H1 (cell line): ENCODE results near the gene EPHA3. TPM values are rescaled to one million over a fixed set of nuclear protein-coding genes. Genes with fewer than 3 reads are reported as not detected.

Source experiments
- CTCF ChIA-PET: fragments of 300-600 bp; sonication (Branson Sonifier 250); formaldehyde crosslinking; loops from one replicate; lab custom pipeline; 2021; ENCODE audit not compliant: partially characterized antibody; lab: Charles Lee
- POLR2A ChIA-PET: fragments of 300-600 bp; sonication (Branson Sonifier 250); formaldehyde crosslinking; loops from one replicate; lab custom pipeline; 2021; ENCODE audit warnings: inconsistent platforms; ENCODE audit not compliant: partially characterized antibody; lab: Charles Lee
- DNase-seq, 2 experiments: peaks; one replicate each; pipeline versions ENCODE4 v3.0.0 to v3.0.0-alpha.2; 2010 to 2022; ENCODE audit warnings: low spot score in 2 of 2, low read depth in 1 of 2, mixed read lengths in 1 of 2
- FAIRE-seq: peaks from 2 replicates; lab custom pipeline; 2011; peaks lifted over from hg19 to GRCh38; lab: Jason Lieb, UNC
- H2AFZ ChIP-seq: 2 replicates; pipeline ENCODE4 v1.8.1; 2012; ENCODE audit warnings: low read length, inconsistent platforms
- H2AK5ac ChIP-seq: 2 replicates; pipeline ENCODE4 v1.6.1; 2013; ENCODE audit warnings: low read depth, low read length
- H2BK120ac ChIP-seq: replicated peaks from 2 replicates; pipeline ENCODE3; 2013; ENCODE audit warnings: low read depth, low read length, inconsistent platforms
- H2BK12ac ChIP-seq: 2 replicates; pipeline ENCODE4 v1.6.1; 2013; ENCODE audit warnings: low read depth, low read length
- H2BK15ac ChIP-seq: 2 replicates; pipeline ENCODE4 v1.6.1; 2013; ENCODE audit warnings: low read length
- H2BK20ac ChIP-seq: 2 replicates; pipeline ENCODE4 v1.6.1; 2013; ENCODE audit warnings: low read length
- H2BK5ac ChIP-seq: 2 replicates; pipeline ENCODE4 v1.6.1; 2013; ENCODE audit warnings: low read depth, low read length
- H3K14ac ChIP-seq: 2 replicates; pipeline ENCODE4 v1.6.1; 2013; ENCODE audit warnings: inconsistent platforms; ENCODE audit not compliant: insufficient read length
- H3K18ac ChIP-seq: 2 replicates; pipeline ENCODE4 v1.6.1; 2013; ENCODE audit warnings: low read length; ENCODE audit errors: extremely low read depth
- H3K23ac ChIP-seq: 2 replicates; pipeline ENCODE4 v1.6.1; 2013; ENCODE audit warnings: inconsistent platforms; ENCODE audit not compliant: insufficient read length
- H3K23me2 ChIP-seq: 2 replicates; pipeline ENCODE4 v1.6.1; 2013; ENCODE audit warnings: low read depth, low read length
- H3K27ac ChIP-seq: 2 replicates; pipeline ENCODE4 v1.6.1; 2011; ENCODE audit warnings: low read depth, low read length, inconsistent platforms
- H3K27me3 ChIP-seq, 4 experiments: replicated peaks in 1 of 4; 1 replicate in 1 of 4; 2 replicates in 3 of 4; pipeline versions ENCODE4 v1.6.1 to v1.8.1; 2011 to 2013; ENCODE audit warnings: low read length in 3 of 4, mild to moderate bottlenecking in 3 of 4, inconsistent platforms in 2 of 4, mixed read lengths in 2 of 4, moderate library complexity in 1 of 4; ENCODE audit not compliant: control insufficient read depth in 3 of 4, insufficient read depth in 3 of 4; ENCODE audit errors: extremely low read depth in 1 of 4
- H3K36me3 ChIP-seq, 4 experiments: 2 replicates each; pipeline versions ENCODE4 v1.6.1 to v1.8.1; 2011 to 2013; ENCODE audit warnings: mild to moderate bottlenecking in 4 of 4, low read length in 3 of 4, moderate library complexity in 2 of 4, control low read depth in 1 of 4, inconsistent platforms in 1 of 4; ENCODE audit not compliant: insufficient read depth in 4 of 4, control insufficient read depth in 2 of 4
- H3K4ac ChIP-seq: replicated peaks from 2 replicates; pipeline ENCODE3; 2013; ENCODE audit warnings: low read length, low read depth, mixed read lengths, inconsistent platforms; ENCODE audit not compliant: insufficient read length
- H3K4me1 ChIP-seq, 4 experiments: replicated peaks in 1 of 4; 1 replicate in 1 of 4; 2 replicates in 3 of 4; pipeline versions ENCODE4 v1.6.1 to v1.8.1; 2011 to 2013; ENCODE audit warnings: low read length in 3 of 4, inconsistent platforms in 2 of 4, mixed read lengths in 1 of 4; ENCODE audit not compliant: insufficient read depth in 4 of 4, control insufficient read depth in 3 of 4
- H3K4me2 ChIP-seq, 2 experiments: 2 replicates each; pipeline versions ENCODE4 v1.6.1 to v1.8.1; 2011 to 2013; ENCODE audit warnings: low read depth in 2 of 2, low read length in 2 of 2, control low read depth in 1 of 2, inconsistent platforms in 1 of 2, mild to moderate bottlenecking in 1 of 2; ENCODE audit not compliant: insufficient read depth in 1 of 2
- H3K4me3 ChIP-seq, 4 experiments: fragments of 200-600, 300-600 bp in 1 of 4; sonication (generic), shearing (Covaris generic), sonication (Bioruptor Twin) in 1 of 4; 2 replicates each; pipeline versions ENCODE4 v1.5.1 to v1.8.1; 2011 to 2016; ENCODE audit warnings: low read length in 4 of 4, low read depth in 3 of 4, control low read depth in 2 of 4, inconsistent platforms in 2 of 4, mild to moderate bottlenecking in 2 of 4, mixed read lengths in 1 of 4, moderate library complexity in 1 of 4; ENCODE audit not compliant: insufficient read depth in 2 of 4; ENCODE audit errors: extremely low read depth in 1 of 4
- H3K56ac ChIP-seq: replicated peaks from 2 replicates; pipeline ENCODE3; 2013; ENCODE audit warnings: low read depth, mild to moderate bottlenecking, mixed read lengths, low read length, inconsistent platforms; ENCODE audit not compliant: insufficient read length
- H3K79me1 ChIP-seq: 2 replicates; pipeline ENCODE4 v1.6.1; 2013; ENCODE audit warnings: low read depth, low read length, control low read depth
- H3K79me2 ChIP-seq, 2 experiments: 2 replicates each; pipeline versions ENCODE4 v1.6.1 to v1.8.1; 2012 to 2013; ENCODE audit warnings: low read length in 2 of 2, mild to moderate bottlenecking in 2 of 2, inconsistent platforms in 1 of 2; ENCODE audit not compliant: insufficient read depth in 2 of 2, control insufficient read depth in 1 of 2
- H3K9ac ChIP-seq, 4 experiments: replicated peaks in 1 of 4; 1 replicate in 1 of 4; 2 replicates in 3 of 4; pipeline versions ENCODE4 v1.6.1 to v1.8.1; 2011 to 2013; ENCODE audit warnings: low read depth in 3 of 4, low read length in 3 of 4, control low read depth in 2 of 4, mild to moderate bottlenecking in 2 of 4, moderate library complexity in 2 of 4, inconsistent platforms in 1 of 4; ENCODE audit errors: extremely low read depth in 1 of 4
- H3K9me3 ChIP-seq, 2 experiments: 2 replicates each; pipeline versions ENCODE4 v1.6.1 to v1.8.1; 2012 to 2013; ENCODE audit warnings: mild to moderate bottlenecking in 2 of 2, moderate library complexity in 2 of 2, control low read depth in 1 of 2, inconsistent platforms in 1 of 2, low read depth in 1 of 2, low read length in 1 of 2, mixed read lengths in 1 of 2; ENCODE audit not compliant: insufficient read depth in 2 of 2
- H4K20me1 ChIP-seq, 2 experiments: replicated peaks in 1 of 2; 2 replicates each; pipeline versions ENCODE3 to v1.8.1; 2011 to 2013; ENCODE audit warnings: inconsistent platforms in 2 of 2, low read length in 2 of 2, mild to moderate bottlenecking in 1 of 2; ENCODE audit not compliant: insufficient read depth in 2 of 2, control insufficient read depth in 1 of 2
- H4K5ac ChIP-seq: 2 replicates; pipeline ENCODE4 v1.6.1; 2013; ENCODE audit warnings: low read length, low read depth, mixed read lengths, inconsistent platforms; ENCODE audit not compliant: insufficient read length
- H4K8ac ChIP-seq: 2 replicates; pipeline ENCODE4 v1.8.0; 2013; ENCODE audit warnings: mild to moderate bottlenecking, moderate library complexity, low read length, inconsistent platforms; ENCODE audit not compliant: insufficient read depth; ENCODE audit errors: extremely low read depth
- H4K91ac ChIP-seq: replicated peaks from 2 replicates; pipeline ENCODE3; 2013; ENCODE audit warnings: low read length, mixed read lengths, inconsistent platforms; ENCODE audit not compliant: insufficient read length
- ASH2L ChIP-seq: fragments of 200-600, 300-600 bp; sonication (generic); IDR thresholded peaks from one replicate; pipeline ENCODE4 v1.7.1; 2017; ENCODE audit warnings: low read length
- BCL11A ChIP-seq, 2 experiments: IDR thresholded peaks; one replicate each; pipeline ENCODE4 v1.6.1; 2011; ENCODE audit warnings: low read depth in 2 of 2, low read length in 2 of 2, mild to moderate bottlenecking in 2 of 2
- CTBP2 ChIP-seq: IDR thresholded peaks from 2 replicates; pipeline ENCODE4 v1.7.0; 2011; ENCODE audit warnings: borderline replicate concordance, mild to moderate bottlenecking, moderate library complexity, mixed read lengths, low read length; ENCODE audit not compliant: insufficient read depth, insufficient read length
- KDM1A ChIP-seq: fragments of 200-600, 300-600 bp; sonication (generic); IDR thresholded peaks from 2 replicates; pipeline ENCODE4 v1.7.1; 2016; ENCODE audit warnings: mild to moderate bottlenecking, low read length, borderline replicate concordance
- MAFK ChIP-seq: IDR thresholded peaks from 2 replicates; pipeline ENCODE4 v1.6.1; 2012; ENCODE audit warnings: low read depth, mild to moderate bottlenecking, improper control_type of control experiment, low read length
- NANOG ChIP-seq: IDR thresholded peaks from 2 replicates; pipeline ENCODE4 v1.6.1; 2011; ENCODE audit warnings: low read length, low read depth, mild to moderate bottlenecking, inconsistent platforms; ENCODE audit not compliant: insufficient read depth, poor library complexity, severe bottlenecking
- NRF1 ChIP-seq: IDR thresholded peaks from 2 replicates; pipeline ENCODE4 v1.6.1; 2011; ENCODE audit warnings: mild to moderate bottlenecking, low read depth, low read length, improper control_type of control experiment
- RBBP5 ChIP-seq: IDR thresholded peaks from 2 replicates; pipeline ENCODE4 v1.7.1; 2012; ENCODE audit warnings: low read depth, mild to moderate bottlenecking, inconsistent platforms, low read length, moderate library complexity, borderline replicate concordance
- RFX5 ChIP-seq: IDR thresholded peaks from 2 replicates; pipeline ENCODE4 v1.6.1; 2011; ENCODE audit warnings: low read depth, low read length, improper control_type of control experiment, borderline replicate concordance
- SP2 ChIP-seq: IDR thresholded peaks from 2 replicates; pipeline ENCODE4 v1.6.1; 2012; ENCODE audit warnings: mild to moderate bottlenecking, low read length, inconsistent platforms
- SRF ChIP-seq: IDR thresholded peaks from 2 replicates; pipeline ENCODE4 v1.6.1; 2011; ENCODE audit warnings: mild to moderate bottlenecking, low read depth, low read length, moderate library complexity
- TCF12 ChIP-seq: IDR thresholded peaks from 2 replicates; pipeline ENCODE4 v1.6.1; 2011; ENCODE audit warnings: low read depth, mild to moderate bottlenecking, low read length
- TEAD4 ChIP-seq: IDR thresholded peaks from 2 replicates; pipeline ENCODE4 v1.6.1; 2012; ENCODE audit warnings: low read depth, low read length, inconsistent platforms, mixed read lengths
- polyA plus RNA-seq, 7 experiments: library from polyadenylated mRNA; depleted of rRNA in 3 of 7; stranded (reverse) in 5 of 7; unstranded in 2 of 7; fragments of >200 nt in 5 of 7; fragments of 200-250 nt in 2 of 7; gene quantifications; 1 replicate in 5 of 7; 2 replicates in 1 of 7; 4 replicates in 1 of 7; pipeline versions ENCODE4 v1.2.1 to v1.2.3, GENCODE V29; 2011 to 2013; ENCODE audit warnings: missing spikeins in 2 of 7, mixed read lengths in 2 of 7
- total RNA-seq: library from RNA; stranded (reverse); fragmentation: NEBNext Ultra II Directional; extraction: Animal tissue kit (Norgen Biotek cat#: 25700); gene quantifications from 2 replicates; pipeline ENCODE4 v1.2.1, GENCODE V29; 2021
- TF ChIP-seq, protein P1 (sequence below): IDR thresholded peaks from 2 replicates; pipeline ENCODE4 v1.6.1; 2011; ENCODE audit warnings: low read length, improper control_type of control experiment
- TF ChIP-seq, protein P2 (sequence below): IDR thresholded peaks from 2 replicates; pipeline ENCODE4 v1.6.1; 2012; ENCODE audit warnings: inconsistent platforms

Gene EPHA3
- total and polyA plus RNA-seq, 2 of the 8 experiments (the other 6 are each of a cell fraction or from before 2014, with no cell fraction given) = 0.09 to 0.22 TPM

DNA sequence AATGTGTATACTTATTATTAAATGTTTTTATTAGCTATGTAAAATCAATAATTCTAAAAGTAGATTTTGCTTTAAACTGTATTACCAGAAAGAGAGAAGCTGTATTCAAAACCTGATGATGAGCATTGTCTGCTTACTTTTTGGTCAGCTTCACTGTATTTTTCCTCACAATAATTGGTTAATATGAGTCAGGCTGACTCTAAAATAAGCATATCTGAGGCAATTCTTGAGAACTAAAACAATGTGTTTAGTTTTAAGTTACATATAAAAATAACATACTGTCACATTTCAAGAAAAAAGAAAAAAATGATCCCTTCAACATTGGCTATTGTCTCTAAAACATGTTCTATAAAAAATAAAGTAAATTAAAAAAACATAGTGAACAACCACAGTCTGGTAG lies 66.1 kb downstream of the EPHA3 start:
- Histone ChIP-seq H3K4me3 (no peak overlapping the region), H2AFZ (no peak overlapping the region), H3K79me2 (no peaks in the 10 kb centered on the region), H2BK15ac (no peak overlapping the region), H4K8ac (no peak overlapping the region), H2BK120ac (no peak overlapping the region), H2BK20ac (no peak overlapping the region), H3K14ac (no peak overlapping the region), H4K20me1 (no peaks in the 10 kb centered on the region), H2BK5ac (no peak overlapping the region), H4K5ac (no peak overlapping the region), H3K9ac (no peak overlapping the region), H4K91ac (no peak overlapping the region), H3K23me2 (no peaks in the 10 kb centered on the region), H3K18ac (no peak overlapping the region), H3K79me1 (no peaks in the 10 kb centered on the region), H2BK12ac (no peak overlapping the region), H3K56ac (no peak overlapping the region), H3K27ac (no peak overlapping the region), H3K23ac (no peak overlapping the region), H3K9me3 (no peaks in the 10 kb centered on the region), H3K36me3 (no peaks in the 10 kb centered on the region), H3K4me1 (peaks cover 0 to 9% (median 3%) of the 10 kb centered on the region in 4 experiments; a peak in 5 of 7 replicates), H2AK5ac (no peak overlapping the region), H3K4ac (no peak overlapping the region), H3K27me3 (no peaks in the 10 kb centered on the region), H3K4me2 (no peak overlapping the region)
- ChIA-PET CTCF (no interaction called here), POLR2A (no interaction called here)
- no peak for FAIRE-seq
- no peak for DNase-seq
- TF ChIP-seq TCF12 = no peak
- TF ChIP-seq NRF1 = no peak
- TF ChIP-seq ASH2L = no peak
- TF ChIP-seq TEAD4 = no peak
- TF ChIP-seq, protein P1, sequence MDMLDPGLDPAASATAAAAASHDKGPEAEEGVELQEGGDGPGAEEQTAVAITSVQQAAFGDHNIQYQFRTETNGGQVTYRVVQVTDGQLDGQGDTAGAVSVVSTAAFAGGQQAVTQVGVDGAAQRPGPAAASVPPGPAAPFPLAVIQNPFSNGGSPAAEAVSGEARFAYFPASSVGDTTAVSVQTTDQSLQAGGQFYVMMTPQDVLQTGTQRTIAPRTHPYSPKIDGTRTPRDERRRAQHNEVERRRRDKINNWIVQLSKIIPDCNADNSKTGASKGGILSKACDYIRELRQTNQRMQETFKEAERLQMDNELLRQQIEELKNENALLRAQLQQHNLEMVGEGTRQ = no peak
- no peak for TF ChIP-seq NANOG
- no peak for TF ChIP-seq KDM1A
- TF ChIP-seq SP2 = no peak
- TF ChIP-seq CTBP2 = no peak
- no peak for TF ChIP-seq MAFK
- TF ChIP-seq SRF = no peak
- TF ChIP-seq RBBP5 = no peak
- TF ChIP-seq, protein P2, sequence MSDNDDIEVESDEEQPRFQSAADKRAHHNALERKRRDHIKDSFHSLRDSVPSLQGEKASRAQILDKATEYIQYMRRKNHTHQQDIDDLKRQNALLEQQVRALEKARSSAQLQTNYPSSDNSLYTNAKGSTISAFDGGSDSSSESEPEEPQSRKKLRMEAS = no peak
- TF ChIP-seq BCL11A (IDR thresholded peaks at IDR 0.05; ENCODE audit: low read depth in 2 of 2, low read length in 2 of 2) = no peak
- TF ChIP-seq RFX5 = no peak
